Activated CD4-positive, alpha-beta T cell treated with anti-CD3 and anti-CD28 coated beads for 1 hour (primary cell): ENCODE measurements around the gene SOX8.

ENCODE experiments used
- DNase-seq: peaks from one replicate; pipeline ENCODE4 v3.0.0-alpha.2; 2020

The SOX8 gene

DNA sequence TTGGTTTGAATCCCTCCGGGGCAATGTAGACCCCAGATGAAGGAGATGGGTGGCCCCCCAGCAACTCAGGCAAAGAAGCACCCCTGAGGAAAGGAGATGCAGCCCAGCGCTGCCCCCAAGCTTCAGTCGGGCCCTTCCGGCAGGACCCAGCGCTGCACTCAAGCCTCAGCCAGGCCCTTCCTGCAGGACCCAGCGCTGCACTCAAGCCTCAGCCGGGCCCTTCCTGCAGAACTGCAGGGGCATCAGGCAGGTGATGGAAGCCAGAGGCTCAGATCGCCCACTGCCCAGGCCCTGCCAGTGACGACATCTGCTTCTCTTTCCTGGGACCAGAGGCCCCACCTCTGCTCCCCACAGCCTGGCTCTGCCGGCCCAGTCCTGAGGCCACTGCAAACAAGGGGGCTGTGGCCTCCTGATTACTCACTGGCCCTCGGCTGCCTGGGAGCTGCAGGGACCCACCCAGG lies 7.8 kb downstream of the SOX8 start:
- DNase-seq, result no peak

DNA sequence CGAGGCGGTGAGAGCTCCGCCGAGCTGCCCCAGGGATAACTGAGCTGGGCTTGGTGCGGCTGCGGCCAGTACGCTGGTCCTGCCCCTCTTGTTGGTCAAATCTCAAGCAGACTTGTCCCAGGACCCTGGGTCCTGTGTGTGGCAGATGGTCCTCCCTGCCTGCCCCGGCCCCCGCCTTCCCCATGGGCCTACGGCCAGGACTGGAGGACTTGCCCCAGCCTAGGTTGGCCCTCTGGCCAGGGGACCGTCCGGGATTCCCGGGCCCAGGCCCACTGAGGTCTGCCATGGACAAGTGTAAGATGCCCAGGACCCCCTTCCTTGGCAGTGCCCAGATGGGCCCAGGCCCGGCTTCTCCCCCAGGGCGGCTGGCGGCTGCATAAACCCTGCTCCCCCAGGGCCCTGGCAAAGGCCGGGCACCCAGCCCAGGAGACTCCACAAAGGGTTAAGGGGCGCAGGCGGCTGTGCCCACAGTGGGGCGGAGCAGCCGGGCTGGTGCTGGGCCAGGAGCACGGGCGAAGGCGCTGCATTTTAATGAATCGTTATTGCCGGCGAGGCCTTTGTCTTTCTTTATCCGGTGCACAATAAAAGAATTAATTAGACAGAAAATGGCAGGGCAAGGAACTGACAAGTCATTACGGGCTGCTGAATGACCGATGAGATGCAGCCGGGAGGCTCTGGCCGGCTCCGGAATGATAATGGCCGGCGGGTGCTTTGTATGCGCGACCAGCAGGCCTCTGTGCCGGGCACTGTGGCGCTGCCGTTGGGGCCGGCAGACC lies 9.1 kb downstream of the SOX8 start:
- DNase-seq, result no peak

DNA sequence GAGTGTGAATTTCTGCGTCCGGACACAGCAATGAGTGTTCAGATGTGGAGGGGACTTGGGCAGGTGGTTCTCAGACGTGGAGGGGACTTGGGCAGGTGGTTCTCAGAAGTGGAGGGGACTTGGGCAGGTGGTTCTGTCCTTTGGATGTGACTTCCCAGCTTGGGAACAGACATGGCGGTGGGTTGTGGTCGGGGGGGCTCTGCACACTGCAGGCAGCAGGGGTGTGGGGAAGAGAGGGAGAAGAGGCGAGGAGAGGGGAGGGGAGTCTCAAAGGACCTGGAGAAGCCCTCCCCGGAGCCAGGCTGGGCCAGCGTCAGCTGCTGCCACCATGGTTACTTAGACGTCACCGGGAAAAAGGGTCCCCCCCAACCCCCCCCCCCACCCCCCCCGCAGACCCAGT lies 9.8 kb downstream of the SOX8 start:
- DNase-seq, result no peak

DNA sequence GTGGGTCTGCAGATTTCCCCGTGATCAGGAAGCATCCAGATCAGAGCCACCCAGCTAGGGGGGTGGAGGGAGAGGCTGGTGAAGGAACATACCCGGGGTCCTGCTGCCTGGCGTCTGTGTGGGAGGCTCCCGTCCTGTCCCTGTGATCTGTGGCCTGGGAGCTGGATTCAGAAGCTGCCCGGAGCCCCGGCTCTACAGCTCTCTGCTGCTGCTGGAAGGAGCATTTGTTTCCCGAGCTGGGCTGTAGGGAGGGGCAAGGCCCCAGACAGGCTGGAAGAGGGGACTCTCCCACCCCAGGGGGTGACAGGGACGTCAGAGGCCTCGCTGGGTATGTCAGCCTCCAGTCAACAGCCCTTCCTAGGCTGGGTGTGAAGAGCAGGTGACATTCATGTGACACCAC lies 10.2 kb downstream of the SOX8 start:
- DNase-seq, result no peak

DNA sequence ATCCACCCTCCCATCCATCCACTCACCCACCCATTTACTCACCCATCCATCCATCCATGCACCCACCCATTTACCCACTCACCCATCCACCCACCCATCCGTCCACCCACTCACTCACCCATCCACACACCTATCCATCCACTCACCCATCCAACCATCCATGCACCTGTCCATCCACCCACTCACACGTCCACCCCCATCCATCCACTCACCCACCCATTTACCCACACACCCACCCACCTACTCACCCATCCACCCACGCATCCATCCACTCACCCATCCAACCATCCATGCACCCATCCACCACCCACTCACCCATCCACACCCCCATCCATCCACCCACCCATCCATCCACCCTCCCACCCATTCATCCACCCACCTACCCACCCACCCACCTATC lies 12.2 kb downstream of the SOX8 start:
- DNase-seq, result no peak

DNA sequence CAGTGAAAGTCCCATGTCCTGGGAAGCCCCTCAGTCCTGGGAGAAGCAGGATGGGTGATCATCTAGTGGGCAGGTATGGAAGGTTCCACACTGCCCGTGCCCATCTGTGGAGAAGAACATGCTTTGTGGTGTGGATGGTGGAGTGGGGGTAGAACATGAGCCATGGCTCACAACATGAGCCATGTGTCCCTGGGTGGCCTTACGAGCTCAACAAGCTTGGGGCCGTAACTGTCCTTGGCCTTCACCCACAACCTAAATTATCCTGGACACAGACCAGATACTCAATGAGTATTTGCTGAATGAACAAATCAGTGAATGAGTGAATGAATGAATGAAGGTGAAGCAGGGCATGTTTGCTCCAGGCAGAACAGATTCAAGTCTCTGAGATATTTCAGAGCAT lies 13.5 kb downstream of the SOX8 start:
- DNase-seq, result no peak

DNA sequence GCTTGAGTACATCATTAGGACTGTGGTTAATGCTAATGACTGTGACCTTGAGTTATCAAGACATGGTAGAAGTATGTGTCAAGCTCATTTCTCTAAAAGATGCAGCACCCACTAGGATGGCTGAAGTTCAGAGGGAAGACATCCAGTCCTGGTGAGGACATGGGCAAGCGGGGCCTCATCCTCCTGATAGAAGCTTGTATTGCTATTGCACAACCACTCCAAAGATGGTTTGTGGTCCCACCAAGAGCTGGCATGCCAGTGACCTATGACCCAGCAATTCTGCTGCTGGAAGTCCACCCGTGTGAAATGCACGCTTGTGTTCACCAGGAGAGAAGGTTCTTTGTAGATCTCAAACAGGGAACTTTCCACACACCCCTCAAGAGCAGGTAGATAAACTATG lies 14.2 kb downstream of the SOX8 start:
- no peak for DNase-seq

DNA sequence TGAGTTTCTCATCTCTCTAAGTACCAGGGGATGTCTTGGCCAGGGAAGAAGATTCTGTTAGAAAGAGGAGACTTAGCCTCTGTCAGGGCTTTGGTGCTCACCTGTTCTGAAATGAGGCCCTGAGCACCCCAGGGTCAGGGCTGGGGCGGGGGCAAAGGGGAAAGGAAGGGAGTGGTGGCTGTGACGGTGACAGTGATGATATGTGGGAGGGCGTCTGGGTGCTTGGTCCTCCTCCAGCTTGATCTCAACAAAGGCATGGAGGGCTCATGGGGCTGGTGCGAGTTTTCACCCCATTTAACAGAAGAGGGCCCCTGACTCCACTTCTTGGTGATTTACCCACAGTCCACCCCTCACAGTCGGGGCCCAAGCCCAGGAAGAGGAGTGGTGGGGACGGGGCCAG lies 15.1 kb downstream of the SOX8 start:
- no peak for DNase-seq

DNA sequence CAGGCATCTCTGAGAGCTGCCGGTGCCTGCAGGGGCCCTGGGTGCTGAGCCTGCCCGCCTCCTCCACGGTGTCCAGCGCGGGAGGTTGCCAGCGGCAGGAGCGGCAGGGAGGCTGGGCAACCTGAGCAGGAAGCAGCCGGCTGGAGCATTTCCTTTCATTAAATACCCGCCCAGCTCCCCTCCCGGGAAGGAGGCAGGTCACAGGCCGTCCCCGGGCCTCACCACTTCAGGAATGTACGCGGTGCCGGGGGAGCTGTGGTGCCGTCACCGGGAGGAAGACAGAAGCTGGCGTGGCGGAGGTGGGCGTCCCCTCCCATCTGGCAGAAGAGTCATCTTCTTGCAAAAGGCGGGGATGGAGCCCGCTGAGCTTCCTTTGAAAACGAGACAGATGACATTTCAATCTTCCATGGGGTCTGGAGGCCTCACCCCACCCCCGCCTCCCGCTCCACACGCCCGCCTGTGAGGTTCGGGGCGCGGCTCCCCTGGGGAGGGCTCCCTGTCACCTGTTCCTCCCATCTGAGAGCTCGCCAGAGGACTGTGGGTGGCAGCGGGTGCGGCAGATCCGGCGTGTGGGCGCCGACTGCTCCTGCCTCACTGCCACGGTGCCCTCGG lies 16.0 kb downstream of the SOX8 start:
- peak; percentile 56 for DNase-seq

DNA sequence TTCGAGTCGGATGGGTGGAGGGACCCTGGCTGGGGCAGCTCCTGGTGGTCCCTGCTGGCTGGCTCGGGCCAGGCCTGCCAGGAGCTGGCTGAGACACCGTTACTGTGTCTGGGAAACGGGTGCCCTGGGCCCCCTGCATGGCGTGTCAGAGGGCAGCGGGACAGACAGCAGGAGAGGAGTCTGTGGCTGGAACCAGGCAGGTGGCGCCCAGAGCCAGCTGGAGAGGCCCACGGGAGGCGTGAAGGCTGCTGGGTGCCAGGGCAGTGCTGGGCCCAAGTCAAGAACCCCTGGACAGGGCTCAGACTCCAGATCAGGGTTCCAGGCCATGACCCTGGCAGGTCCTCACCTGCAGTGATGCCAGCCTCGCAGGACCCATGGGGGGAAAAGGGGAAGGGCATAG lies 16.6 kb downstream of the SOX8 start:
- DNase-seq, result no peak

DNA sequence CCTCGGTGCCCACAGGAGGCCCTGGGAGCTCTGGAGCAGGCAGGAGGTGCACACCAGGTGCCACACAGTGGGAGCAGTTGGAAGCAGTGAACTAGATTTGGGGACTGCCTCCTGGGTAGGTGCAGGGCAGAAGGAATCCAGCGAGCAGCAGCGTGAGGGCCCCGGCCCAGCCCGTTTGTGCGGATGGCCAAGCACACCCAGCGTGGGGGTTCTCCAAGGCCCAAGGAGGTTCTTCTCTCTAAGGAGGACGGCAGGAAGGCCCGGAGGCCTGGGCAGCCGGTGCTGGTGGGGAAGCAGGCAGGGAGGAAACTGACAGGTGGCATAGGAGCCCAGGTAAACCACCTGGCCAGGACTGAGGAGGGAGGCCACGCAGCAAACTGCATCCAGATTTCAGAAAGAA lies 17.0 kb downstream of the SOX8 start:
- DNase-seq, result no peak

DNA sequence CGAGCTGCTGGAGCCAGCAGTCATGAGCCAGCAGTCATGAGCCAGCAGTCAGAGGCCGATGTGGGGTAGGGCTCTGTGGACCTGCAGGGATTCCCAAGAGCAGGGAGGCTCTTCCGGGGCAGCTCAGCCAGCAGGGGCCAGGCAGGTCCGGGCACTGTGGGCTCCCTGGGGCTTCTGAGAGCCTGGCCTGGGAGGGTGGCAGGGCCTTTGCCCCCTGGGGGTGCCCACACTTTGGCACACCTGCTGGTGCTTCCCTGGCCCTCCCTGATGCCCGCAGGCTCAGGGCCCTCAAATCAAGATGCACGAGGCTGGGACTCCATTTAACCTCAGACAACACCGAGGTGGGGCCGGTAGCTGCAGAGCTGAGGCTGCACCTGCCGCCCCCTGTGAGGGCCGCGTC lies 18.1 kb downstream of the SOX8 start:
- no peak for DNase-seq

DNA sequence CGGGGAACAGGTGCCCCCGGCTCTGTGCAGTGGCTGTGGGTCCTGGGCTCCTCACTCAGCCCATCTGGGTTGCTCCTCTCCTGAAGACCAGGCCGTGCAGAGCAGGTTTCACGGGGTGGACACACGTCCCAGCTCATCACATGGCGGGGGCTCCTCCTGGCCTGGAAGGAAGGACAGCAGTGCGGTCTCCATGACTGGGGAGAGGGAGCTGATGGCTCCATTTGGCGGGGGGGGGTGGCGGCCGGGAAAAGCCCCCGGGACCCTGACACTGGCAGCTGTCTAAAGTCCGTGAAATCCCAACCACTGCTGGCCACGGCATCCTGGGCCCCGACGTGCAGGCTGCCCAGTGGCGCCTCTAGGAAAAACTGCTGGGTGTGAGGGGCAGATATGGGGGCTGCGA lies 19.0 kb downstream of the SOX8 start:
- no peak for DNase-seq

DNA sequence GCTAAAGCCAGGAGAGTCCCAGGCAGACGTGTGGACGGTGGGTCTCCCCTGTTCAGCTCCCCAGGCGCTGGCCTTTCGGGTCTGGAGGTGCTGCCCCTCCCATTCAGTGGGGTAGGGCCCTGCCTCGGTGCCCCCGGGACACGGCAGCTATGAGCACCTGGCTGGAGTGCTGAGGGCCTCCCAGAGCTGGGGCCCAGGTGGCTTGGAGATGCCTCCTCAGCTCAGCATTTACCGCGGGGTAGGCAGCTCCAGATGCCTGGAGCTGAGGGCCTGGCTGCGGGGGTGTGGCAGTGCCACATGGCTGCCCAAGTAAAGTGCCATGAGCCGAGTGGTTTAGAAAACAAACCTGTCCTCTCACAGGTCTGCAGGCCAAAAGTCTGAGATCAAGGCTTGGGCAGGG lies 19.5 kb downstream of the SOX8 start:
- DNase-seq, result no peak

DNA sequence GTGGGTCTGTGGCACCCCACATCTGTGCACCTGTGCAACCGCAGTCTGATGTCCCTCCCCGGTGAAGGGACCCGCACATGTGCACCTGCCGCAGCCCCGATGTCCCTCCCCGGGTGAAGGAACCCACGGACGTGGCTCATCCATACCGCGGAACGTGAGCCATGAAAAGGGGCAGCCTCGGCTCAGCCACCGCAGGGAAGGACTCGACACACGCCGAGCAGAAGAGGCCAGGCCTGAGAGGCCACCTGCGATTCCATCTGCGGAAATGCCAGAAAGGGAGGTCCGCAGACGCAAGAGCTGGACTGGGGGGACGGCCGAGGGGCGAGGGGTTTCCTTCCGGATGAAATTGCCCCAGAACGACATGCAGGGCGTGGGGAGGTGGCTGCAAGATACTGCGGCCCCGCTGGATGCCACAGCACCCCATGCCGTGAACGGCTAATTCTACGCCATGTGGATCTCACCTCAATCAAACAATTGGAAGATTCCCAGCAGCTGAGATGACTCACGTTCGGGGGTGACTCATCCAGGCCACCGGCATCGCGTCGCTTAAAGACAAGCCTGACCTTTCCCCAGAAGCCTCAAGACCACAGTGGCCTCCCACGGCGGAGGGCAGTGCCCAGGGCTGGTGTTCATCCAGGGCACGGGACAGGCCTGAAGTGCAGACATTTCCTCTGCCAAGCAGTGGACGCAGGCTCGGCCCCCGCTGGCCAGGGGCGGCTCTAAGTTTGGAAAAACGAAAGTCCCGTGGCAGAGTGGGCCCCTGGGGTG lies 21.0 kb downstream of the SOX8 start:
- DNase-seq, result peak; percentile 55

DNA sequence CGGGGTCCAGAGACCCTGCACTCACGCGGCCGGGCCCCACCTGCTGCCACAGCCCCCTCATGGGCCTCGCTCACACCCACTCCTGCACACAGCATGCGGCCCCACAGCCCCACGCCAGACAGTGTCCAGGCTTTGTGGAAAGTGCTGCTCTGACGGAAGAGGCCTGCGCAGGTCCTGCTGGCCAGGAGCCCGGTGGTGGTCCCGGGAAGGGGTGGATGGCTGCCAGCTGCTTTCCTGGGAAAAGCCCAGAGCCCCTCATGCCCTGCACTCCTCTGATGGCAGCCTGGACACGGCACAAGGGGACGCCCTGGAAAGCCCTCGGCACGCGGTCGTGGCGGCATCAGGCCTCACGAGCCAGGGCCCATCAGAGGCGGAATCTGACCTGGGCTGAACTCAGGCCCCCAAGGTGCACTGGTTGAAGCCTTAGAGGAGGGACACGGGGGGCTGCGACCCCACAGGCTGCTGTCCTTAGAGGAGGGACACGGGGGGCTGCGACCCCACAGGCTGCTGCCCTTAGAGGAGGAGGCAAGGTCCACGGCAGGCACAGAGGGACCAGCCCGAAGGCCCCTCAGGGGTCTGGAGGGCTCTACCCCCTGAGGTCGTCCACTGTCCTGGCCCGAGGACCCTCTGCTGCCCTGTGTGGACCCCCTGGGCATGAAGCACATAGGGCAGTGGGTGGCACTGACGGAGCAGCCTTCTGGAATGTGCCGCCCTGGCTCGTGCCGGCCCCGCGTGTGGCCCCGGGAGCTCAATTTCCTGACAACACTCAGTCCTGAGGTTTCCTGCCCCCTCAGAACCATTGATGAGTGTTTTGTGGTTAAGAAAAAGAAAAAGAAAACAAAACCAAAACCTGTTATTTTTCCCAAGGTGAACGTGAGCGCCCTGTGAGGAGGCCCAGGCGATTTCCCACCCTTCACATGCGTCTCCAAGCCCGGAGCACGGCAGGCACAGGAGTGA lies 22.1 kb downstream of the SOX8 start:
- no peak for DNase-seq

DNA sequence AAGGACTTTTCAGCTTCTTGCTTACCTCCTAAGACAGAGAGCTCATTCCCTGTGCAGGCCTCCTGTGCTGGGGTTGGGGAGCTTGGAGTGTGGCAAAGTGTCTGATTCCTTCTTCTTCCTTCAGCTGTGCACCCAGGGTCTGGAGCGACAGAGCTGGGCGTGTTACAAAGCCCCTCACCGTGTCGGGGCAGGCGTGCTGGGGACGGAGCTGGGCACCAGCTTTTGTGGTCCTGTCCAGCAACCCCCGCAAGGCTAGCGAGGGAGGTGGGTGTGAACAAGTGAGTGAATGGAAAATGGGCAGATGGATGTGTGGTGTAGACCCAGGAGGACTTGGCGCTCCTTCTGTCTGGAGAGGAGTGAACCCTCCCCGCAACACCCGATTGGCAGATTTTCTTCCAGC lies 23.7 kb downstream of the SOX8 start:
- no peak for DNase-seq

DNA sequence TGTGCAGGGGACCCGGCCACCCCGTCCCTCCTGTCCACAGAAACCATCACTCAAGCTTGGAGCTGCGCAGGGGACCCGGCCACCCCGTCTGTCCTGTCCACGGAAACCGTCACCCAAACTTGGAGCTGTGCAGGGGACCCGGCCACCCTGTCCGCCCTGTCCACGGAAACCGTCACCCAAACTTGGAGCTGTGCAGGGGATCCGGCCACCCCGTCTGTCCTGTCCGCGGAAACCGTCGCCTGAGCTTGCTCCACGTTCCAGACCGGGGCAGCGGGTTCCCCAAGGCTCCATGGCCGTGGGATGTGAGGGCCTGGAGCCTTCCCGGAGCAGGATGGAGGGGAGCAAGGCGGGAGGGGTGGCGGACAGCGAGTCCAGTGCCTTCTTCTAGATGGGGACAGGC lies 25.2 kb downstream of the SOX8 start:
- DNase-seq, result no peak

DNA sequence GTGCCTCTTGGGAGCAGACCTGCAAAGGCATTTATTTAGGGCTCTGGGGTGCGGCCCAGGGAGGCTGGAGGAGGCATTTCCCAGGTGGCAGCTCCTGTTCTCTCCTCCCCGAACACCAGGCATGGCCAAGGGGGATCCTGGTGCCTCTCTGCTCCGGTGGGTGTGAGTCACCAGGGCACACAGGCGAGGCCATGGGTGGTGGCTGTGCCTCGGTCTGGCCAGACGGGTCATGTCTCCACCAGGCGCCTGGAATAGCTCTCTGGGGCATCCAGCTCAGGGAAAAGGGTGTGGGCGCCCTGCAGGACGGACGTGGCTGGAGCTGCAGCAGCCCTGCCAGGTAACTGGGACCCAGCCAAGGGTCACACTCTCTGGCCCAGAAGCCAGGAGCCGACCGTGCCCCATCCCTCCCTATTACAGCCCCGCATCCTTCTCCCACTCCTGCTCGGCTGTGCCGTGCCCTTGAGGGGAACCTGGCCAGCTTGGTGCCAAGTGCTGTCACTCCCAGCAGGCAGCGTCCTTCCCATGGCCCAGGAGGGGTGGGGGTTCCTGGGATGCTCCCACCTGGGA lies 25.8 kb downstream of the SOX8 start:
- DNase-seq, result no peak

DNA sequence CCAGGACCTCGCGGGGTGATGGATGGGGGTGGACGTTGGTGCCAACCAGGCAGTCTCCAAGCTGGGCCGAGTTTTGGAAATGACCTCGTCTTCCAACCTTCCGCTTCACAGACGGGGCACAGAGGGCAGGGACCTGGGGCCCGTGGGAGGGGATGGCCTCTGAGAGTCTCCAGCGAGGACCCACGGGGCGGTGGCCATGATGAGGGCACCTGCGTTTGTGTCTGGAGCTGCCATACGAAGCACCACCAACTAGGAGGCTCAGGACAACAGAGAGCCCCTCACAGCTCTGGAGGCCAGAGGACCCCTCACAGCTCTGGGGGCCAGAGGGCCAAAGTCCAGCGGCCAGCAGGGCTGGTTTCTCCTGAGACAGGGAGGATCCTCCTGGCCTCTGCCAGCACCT lies 26.5 kb downstream of the SOX8 start:
- DNase-seq, result no peak

DNA sequence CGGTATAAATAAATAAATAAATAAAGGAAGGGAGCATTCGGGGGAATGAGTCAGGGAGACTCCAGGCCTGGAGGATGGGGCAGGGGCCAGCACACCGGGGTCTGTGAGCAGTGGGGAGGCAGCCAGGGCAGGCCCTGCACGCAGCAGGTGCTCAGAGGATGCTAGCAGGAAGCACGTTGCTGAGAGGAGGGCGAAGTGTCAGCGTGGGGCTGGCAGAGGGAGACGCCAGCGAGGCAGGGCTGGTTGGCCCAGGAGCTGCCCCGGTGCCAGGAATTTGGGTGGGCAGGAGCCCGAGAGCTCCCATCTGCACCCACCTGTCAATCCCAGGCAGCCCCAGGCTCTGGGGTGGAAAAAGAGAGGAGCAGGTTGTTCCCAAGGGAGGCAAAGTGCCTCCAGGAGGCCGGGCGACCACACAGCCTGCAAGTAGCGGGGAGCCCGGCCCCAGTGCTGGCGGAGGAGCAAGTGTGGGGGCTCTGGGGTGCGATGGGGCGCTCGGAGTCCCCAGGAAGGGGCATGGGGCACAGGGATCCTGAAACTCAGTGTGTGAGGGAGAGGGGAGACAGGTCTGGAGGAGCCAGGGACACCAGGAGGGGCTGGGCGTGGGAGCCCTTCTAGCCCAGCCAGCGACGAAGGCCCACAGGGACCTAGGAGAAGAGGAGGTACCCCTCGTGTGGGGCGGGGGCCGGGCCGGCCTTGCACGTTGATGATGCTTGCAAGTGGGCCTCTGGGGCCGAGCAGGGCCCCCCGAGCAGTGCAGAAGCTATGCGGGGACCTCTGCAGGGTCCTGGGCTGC lies 28.0 kb downstream of the SOX8 start:
- no peak for DNase-seq

DNA sequence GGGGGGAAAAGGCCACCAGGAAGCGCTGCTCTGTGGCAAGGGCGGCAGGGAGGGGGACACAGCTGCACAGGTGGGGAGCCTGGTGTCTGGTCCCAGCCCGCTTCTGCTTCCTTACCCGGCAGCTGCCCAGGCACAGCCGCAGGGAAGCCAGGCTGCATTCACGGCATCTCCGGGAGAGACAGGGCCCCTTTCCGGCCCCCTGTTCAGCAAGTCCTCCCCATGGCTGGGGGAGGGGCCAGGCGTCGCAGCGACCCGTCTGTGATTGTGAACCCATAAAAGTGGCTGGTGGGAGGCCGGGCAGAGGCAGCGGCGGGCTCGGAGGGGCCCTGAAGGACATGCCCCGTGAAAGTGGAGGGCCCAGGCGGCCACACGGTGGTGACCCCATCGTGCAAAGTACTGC lies 28.7 kb downstream of the SOX8 start:
- no peak for DNase-seq
